GM12878 (cell line): ENCODE measurements around the gene NRM. TPM values are rescaled to one million over a fixed set of nuclear protein-coding genes. Genes with fewer than 3 reads are reported as not detected.

Experiments
- ATAC-seq: fragments of 200-7000 bp; cut with Tn5 transposase; 3 replicates; pipeline ENCODE4 v1.9.1; 2020; ENCODE audit warnings: mild to moderate bottlenecking, moderate library complexity
- BruUV-seq: library from RNA; stranded (reverse); fragments of 400-500 nt; replicated peaks from 2 replicates; lab custom pipeline; 2021; lab: Mats Ljungman, UMichigan
- CTCF ChIA-PET: fragments of 300-600 bp; sonication (Branson Sonifier 250); formaldehyde crosslinking; extraction: SDS; loops from one replicate; lab custom pipeline; 2021; ENCODE audit warnings: inconsistent platforms; lab: Yijun Ruan, JAX
- POLR2A ChIA-PET: fragments of 350-600 bp; formaldehyde crosslinking; extraction: SDS; loops from one replicate; lab custom pipeline; 2021; ENCODE audit warnings: inconsistent platforms; lab: Charles Lee
- RAD21 ChIA-PET: fragments of 300-600 bp; sonication (Branson Sonifier 250); formaldehyde crosslinking; loops from one replicate; lab custom pipeline; 2023; ENCODE audit warnings: antibody characterized with exemption; ENCODE audit not compliant: unreplicated experiment; lab: Charles Lee
- SMC1A ChIA-PET: fragments of 300-600 bp; sonication (Branson Sonifier 250); formaldehyde crosslinking; loops from one replicate; lab custom pipeline; 2023; ENCODE audit not compliant: unreplicated experiment, uncharacterized antibody; lab: Charles Lee
- DNase-seq: peaks from one replicate; pipeline ENCODE4 v3.0.0-alpha.2; 2011; ENCODE audit warnings: low read depth, low spot score
- FAIRE-seq: peaks from 3 replicates; lab custom pipeline; 2011; peaks lifted over from hg19 to GRCh38; lab: Jason Lieb, UNC
- H2AFZ ChIP-seq: 2 replicates; pipeline ENCODE4 v1.6.0; 2011; ENCODE audit warnings: low read depth, low read length, control low read depth; ENCODE audit not compliant: control insufficient read depth
- H3K27ac ChIP-seq: 2 replicates; pipeline ENCODE4 v1.5.1; 2011; ENCODE audit warnings: control low read depth; ENCODE audit not compliant: control insufficient read depth, insufficient read depth
- H3K27me3 ChIP-seq, 2 experiments: replicated peaks in 1 of 2; 2 replicates each; pipeline versions ENCODE4 v1.6.0 to v1.6.1; 2011; ENCODE audit warnings: low read length in 1 of 2; ENCODE audit not compliant: control insufficient read depth in 2 of 2, insufficient read depth in 2 of 2
- H3K36me3 ChIP-seq, 2 experiments: 2 replicates each; pipeline ENCODE4 v1.5.1; 2011; ENCODE audit warnings: low read length in 1 of 2; ENCODE audit not compliant: control insufficient read depth in 2 of 2, insufficient read depth in 2 of 2
- H3K4me1 ChIP-seq: 2 replicates; pipeline ENCODE4 v1.6.1; 2011; ENCODE audit warnings: mild to moderate bottlenecking, low read length, moderate library complexity, mixed read lengths; ENCODE audit not compliant: control insufficient read depth, insufficient read depth
- H3K4me2 ChIP-seq: 2 replicates; pipeline ENCODE4 v1.6.0; 2011; ENCODE audit warnings: control low read depth; ENCODE audit not compliant: control insufficient read depth, insufficient read depth
- H3K4me3 ChIP-seq: fragments of 200-600 bp; sonication (generic); 2 replicates; pipeline ENCODE4 v1.5.1; 2016
- H3K79me2 ChIP-seq: 2 replicates; pipeline ENCODE4 v1.6.0; 2011; ENCODE audit warnings: low read length; ENCODE audit not compliant: control insufficient read depth, insufficient read depth
- H3K9ac ChIP-seq: 2 replicates; pipeline ENCODE4 v1.8.0; 2011; ENCODE audit warnings: low read length, control low read depth, mixed read lengths; ENCODE audit not compliant: control insufficient read depth, insufficient read depth
- H3K9me3 ChIP-seq: replicated peaks from 3 replicates; pipeline ENCODE4 v1.5.1; 2011; ENCODE audit warnings: mild to moderate bottlenecking, low read length; ENCODE audit not compliant: control insufficient read depth, insufficient read depth
- H4K20me1 ChIP-seq: 2 replicates; pipeline ENCODE4 v1.6.0; 2011; ENCODE audit not compliant: control insufficient read depth, insufficient read depth
- ASH2L ChIP-seq: fragments of 300-600, 200-600 bp; sonication (generic); IDR thresholded peaks from 2 replicates; pipeline ENCODE4 v1.6.1; 2017; ENCODE audit warnings: low read depth, mild to moderate bottlenecking, borderline replicate concordance
- ESRRA ChIP-seq: IDR thresholded peaks from 2 replicates; pipeline ENCODE4 v1.6.1; 2012; ENCODE audit warnings: mild to moderate bottlenecking, low read length, improper control_type of control experiment
- RUNX3 ChIP-seq: IDR thresholded peaks from 2 replicates; pipeline ENCODE4 v1.6.1; 2012; ENCODE audit warnings: low read length, inconsistent platforms
- USF1 ChIP-seq: IDR thresholded peaks from 2 replicates; pipeline ENCODE4 v1.6.1; 2011; ENCODE audit warnings: borderline replicate concordance, low read depth, mild to moderate bottlenecking, moderate library complexity, mixed read lengths, low read length; ENCODE audit not compliant: insufficient read depth; ENCODE audit errors: extremely low read length
- WRNIP1 ChIP-seq: IDR thresholded peaks from 2 replicates; pipeline ENCODE4 v1.6.1; 2011; ENCODE audit warnings: low read depth, low read length, improper control_type of control experiment, borderline replicate concordance
- ZBTB33 ChIP-seq: fragments of 450-650 bp; IDR thresholded peaks from 2 replicates; pipeline ENCODE4 v1.6.1; 2017; ENCODE audit warnings: mild to moderate bottlenecking
- ZSCAN29 ChIP-seq: fragments of 450-650 bp; IDR thresholded peaks from 2 replicates; pipeline ENCODE4 v1.6.1; 2017; ENCODE audit warnings: mild to moderate bottlenecking, moderate library complexity
- WGBS: methylation state at CpG from one replicate; pipeline ENCODE4 v1.1.6; 2016; ENCODE audit warnings: low lambda C conversion rate; ENCODE audit not compliant: insufficient replicate concordance, insufficient coverage; ENCODE audit errors: missing lambda C conversion rate; 5-methylcytosine and 5-hydroxymethylcytosine counted together
- in situ Hi-C: fragments of 300-500 bp; cut with MboI; formaldehyde crosslinking; loops from 9 replicates; pipeline ENCODE4 v1.14.3; 2018; ENCODE audit warnings: mixed read lengths
- intact Hi-C: fragments of 100-400 bp; cut with micrococcal nuclease; formaldehyde crosslinking; loops from one replicate; pipeline ENCODE4 v1.14.2; 2022; ENCODE audit not compliant: unreplicated experiment
- polyA plus RNA-seq, 11 experiments: library from polyadenylated mRNA; depleted of rRNA in 4 of 11; unstranded in 6 of 11; stranded (reverse) in 5 of 11; fragments of >200 nt; fragmentation: Nextera tagmentation in 4 of 11; fragmentation: Illumina TruSeq in 1 of 11; extraction: Ambion mirVana in 4 of 11; extraction: Trizol in 1 of 11; gene quantifications; 1 replicate in 1 of 11; 2 replicates in 10 of 11; pipeline versions ENCODE4 v1.2.1 to v1.2.3, GENCODE V29; 2011 to 2016; ENCODE audit warnings: inconsistent platforms in 2 of 11, missing spikeins in 2 of 11, low read depth in 1 of 11
- total RNA-seq, 4 experiments: library from RNA; depleted of rRNA in 3 of 4; stranded (reverse); fragments of >200 nt in 3 of 4; fragmentation: Illumina TruSeq in 1 of 4; extraction: Trizol in 1 of 4; gene quantifications; 2 replicates each; pipeline versions ENCODE4 v1.2.1 to v1.2.3, GENCODE V29; 2013 to 2021
- TF ChIP-seq, protein P1 (sequence below): fragments of 450-650 bp; IDR thresholded peaks from 2 replicates; pipeline ENCODE4 v1.6.1; 2016; ENCODE audit warnings: mild to moderate bottlenecking, moderate library complexity, borderline replicate concordance

Gene NRM
- total and polyA plus RNA-seq, 10 of the 15 experiments (the other 5 are each of a cell fraction or from before 2014, with no cell fraction given), result 15.4 to 46.7 (median 29.0) TPM

- ChIA-PET POLR2A (no interaction called here), RAD21 (no interaction called here), SMC1A (interaction anchor here (1.2 kb wide), 1 partner anchor 88 kb away, joined by 4 read pairs; no protein-coding TSS in a partner anchor)
- Histone ChIP-seq H3K79me2 (peaks cover 16% of the 10 kb centered on the region), H3K4me2 (no peak overlapping the region)
- FAIRE-seq, result no peak
- TF ChIP-seq ESRRA (no peak), ZBTB33 (no peak)
- TF ChIP-seq, all 136 proteins: peak for 0
- no peak for DNase-seq
- no peaks in the 10 kb centered on the region for H4K20me1 ChIP-seq
- H3K4me3 ChIP-seq, result no peak overlapping the region
- CTCF ChIA-PET, result no interaction called here
- ATAC-seq, result no peak
- H3K27me3 ChIP-seq, result no peaks in the 10 kb centered on the region
- no peak overlapping the region for H2AFZ ChIP-seq
- H3K9ac ChIP-seq, result no peak overlapping the region
- peaks cover 0 to 7% of the 10 kb centered on the region in 2 experiments; a peak in 2 of 4 replicates for H3K36me3 ChIP-seq
- H3K9me3 ChIP-seq, result no peaks in the 10 kb centered on the region
- BruUV-seq, result no TSS peak
- H3K4me1 ChIP-seq, result peaks cover 2% of the 10 kb centered on the region; the same call in 1 of the 2 replicates
- in situ Hi-C loops, result no loop called here
- 100% methylated on average over 2 of the region's 2 CpGs for WGBS
- intact Hi-C loops, result no loop called here
- H3K27ac ChIP-seq, result no peak overlapping the region
Observed at GRCh38 chr6:30643656-30644055, 47.1 kb downstream of the NRM start.

DNA sequence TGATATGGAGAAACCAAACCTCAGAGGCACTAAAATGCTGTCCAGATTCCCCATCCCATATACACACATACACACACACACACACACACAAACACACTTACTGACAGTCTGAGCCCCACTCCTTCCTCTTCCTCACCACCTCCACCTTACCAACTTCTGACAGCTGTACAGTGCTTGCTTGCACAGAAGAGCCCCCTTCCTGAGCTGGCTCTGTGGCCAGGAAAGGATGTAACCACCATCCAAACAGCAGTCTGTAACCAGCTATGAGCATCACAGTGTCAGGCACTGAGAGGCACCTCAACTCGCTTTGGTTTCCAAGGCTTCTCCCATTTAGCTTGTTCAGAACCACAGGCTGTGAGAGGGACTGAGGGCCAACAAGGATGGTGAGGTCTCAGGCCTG lies 49.7 kb downstream of the NRM start:
- DNase-seq (no peak), FAIRE-seq (no peak), ATAC-seq (no peak)
- no peaks in the 10 kb centered on the region for H4K20me1 ChIP-seq
- peaks cover 0 to 7% of the 10 kb centered on the region in 2 experiments; a peak in 2 of 4 replicates for H3K36me3 ChIP-seq
- in situ Hi-C loops, result no loop called here
- H3K79me2 ChIP-seq, result no peaks in the 10 kb centered on the region
- BruUV-seq, result no TSS peak
- H3K4me2 ChIP-seq, result no peak overlapping the region
- H3K9me3 ChIP-seq, result no peaks in the 10 kb centered on the region
- 93% methylated on average over 1 of the region's 1 CpG for WGBS
- ChIA-PET POLR2A (interaction anchor here (0.5 to 1.0 kb wide), 6 partner anchors 9 to 47 kb away, joined by 3 to 5 read pairs (median 4); partner anchors contain the start of gene MRPS18B), CTCF (interaction anchor here (0.8 to 1.5 kb wide), 5 partner anchors 90 to 187 kb away, joined by 3 to 7 read pairs (median 4); no protein-coding TSS in a partner anchor), SMC1A (interaction anchor here (1.7 kb wide), 1 partner anchor 96 kb away, joined by 4 read pairs; no protein-coding TSS in a partner anchor), RAD21 (no interaction called here)
- H3K4me1 ChIP-seq, result no peaks in the 10 kb centered on the region
- H3K9ac ChIP-seq, result no peak overlapping the region
- no peak overlapping the region for H3K4me3 ChIP-seq
- intact Hi-C loops, result no loop called here
- H3K27ac ChIP-seq, result no peak overlapping the region
- no peak overlapping the region for H2AFZ ChIP-seq
- no peaks in the 10 kb centered on the region for H3K27me3 ChIP-seq
- TF ChIP-seq ASH2L, result no peak
- no peak for TF ChIP-seq USF1
- TF ChIP-seq, protein P1, sequence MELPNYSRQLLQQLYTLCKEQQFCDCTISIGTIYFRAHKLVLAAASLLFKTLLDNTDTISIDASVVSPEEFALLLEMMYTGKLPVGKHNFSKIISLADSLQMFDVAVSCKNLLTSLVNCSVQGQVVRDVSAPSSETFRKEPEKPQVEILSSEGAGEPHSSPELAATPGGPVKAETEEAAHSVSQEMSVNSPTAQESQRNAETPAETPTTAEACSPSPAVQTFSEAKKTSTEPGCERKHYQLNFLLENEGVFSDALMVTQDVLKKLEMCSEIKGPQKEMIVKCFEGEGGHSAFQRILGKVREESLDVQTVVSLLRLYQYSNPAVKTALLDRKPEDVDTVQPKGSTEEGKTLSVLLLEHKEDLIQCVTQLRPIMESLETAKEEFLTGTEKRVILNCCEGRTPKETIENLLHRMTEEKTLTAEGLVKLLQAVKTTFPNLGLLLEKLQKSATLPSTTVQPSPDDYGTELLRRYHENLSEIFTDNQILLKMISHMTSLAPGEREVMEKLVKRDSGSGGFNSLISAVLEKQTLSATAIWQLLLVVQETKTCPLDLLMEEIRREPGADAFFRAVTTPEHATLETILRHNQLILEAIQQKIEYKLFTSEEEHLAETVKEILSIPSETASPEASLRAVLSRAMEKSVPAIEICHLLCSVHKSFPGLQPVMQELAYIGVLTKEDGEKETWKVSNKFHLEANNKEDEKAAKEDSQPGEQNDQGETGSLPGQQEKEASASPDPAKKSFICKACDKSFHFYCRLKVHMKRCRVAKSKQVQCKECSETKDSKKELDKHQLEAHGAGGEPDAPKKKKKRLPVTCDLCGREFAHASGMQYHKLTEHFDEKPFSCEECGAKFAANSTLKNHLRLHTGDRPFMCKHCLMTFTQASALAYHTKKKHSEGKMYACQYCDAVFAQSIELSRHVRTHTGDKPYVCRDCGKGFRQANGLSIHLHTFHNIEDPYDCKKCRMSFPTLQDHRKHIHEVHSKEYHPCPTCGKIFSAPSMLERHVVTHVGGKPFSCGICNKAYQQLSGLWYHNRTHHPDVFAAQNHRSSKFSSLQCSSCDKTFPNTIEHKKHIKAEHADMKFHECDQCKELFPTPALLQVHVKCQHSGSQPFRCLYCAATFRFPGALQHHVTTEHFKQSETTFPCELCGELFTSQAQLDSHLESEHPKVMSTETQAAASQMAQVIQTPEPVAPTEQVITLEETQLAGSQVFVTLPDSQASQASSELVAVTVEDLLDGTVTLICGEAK, result no peak
- no peak for TF ChIP-seq WRNIP1
- no peak for TF ChIP-seq RUNX3
- TF ChIP-seq ZSCAN29, result no peak
